GM15510 (cell line): ENCODE results near the gene LRFN3.

Source experiments
- POLR2A ChIP-seq: IDR thresholded peaks from 3 replicates; pipeline ENCODE4 v1.6.1; 2011; ENCODE audit warnings: borderline replicate concordance; ENCODE audit not compliant: insufficient read length; ENCODE audit errors: extremely low read depth

LRFN3 gene

GRCh38 chr19:35942235-35942634 is 6.1 kb downstream of the LRFN3 start:
- no peak for TF ChIP-seq POLR2A

GRCh38 chr19:35943321-35944301 is 7.4 kb downstream of the LRFN3 start:
- no peak for TF ChIP-seq POLR2A

GRCh38 chr19:35944556-35944955 is 8.4 kb downstream of the LRFN3 start:
- no peak for TF ChIP-seq POLR2A

- no peak for TF ChIP-seq POLR2A
Measured at GRCh38 chr19:35945121-35945790, 9.1 kb downstream of the LRFN3 start.

GRCh38 chr19:35946203-35946602 is 10.0 kb downstream of the LRFN3 start:
- no peak for TF ChIP-seq POLR2A

- no peak for TF ChIP-seq POLR2A
Measured at GRCh38 chr19:35949131-35949530, 13.0 kb downstream of the LRFN3 start.

- no peak for TF ChIP-seq POLR2A
Measured at GRCh38 chr19:35955881-35956634, 19.9 kb downstream of the LRFN3 start.

GRCh38 chr19:35958660-35959039 is 22.5 kb downstream of the LRFN3 start:
- TF ChIP-seq POLR2A = no peak

- no peak for TF ChIP-seq POLR2A
Measured at GRCh38 chr19:35959040-35959967, 23.1 kb downstream of the LRFN3 start.

- TF ChIP-seq POLR2A = no peak
Measured at GRCh38 chr19:35959968-35960320, 23.8 kb downstream of the LRFN3 start.

- TF ChIP-seq POLR2A = no peak
Measured at GRCh38 chr19:35960432-35960972, 24.3 kb downstream of the LRFN3 start.

GRCh38 chr19:35963514-35963913 is 27.3 kb downstream of the LRFN3 start:
- no peak for TF ChIP-seq POLR2A

GRCh38 chr19:35966771-35967170 is 30.6 kb downstream of the LRFN3 start:
- TF ChIP-seq POLR2A = no peak

GRCh38 chr19:35973487-35973886 is 37.3 kb downstream of the LRFN3 start:
- no peak for TF ChIP-seq POLR2A
